ENCODE data around the gene TMPRSS3.

GRCh38 chr21:42395905-42396651 lies at the start of gene TMPRSS3:
- no peak for TF ChIP-seq CTCF (IDR thresholded peaks at IDR 0.05)
- TF ChIP-seq EZH2 (IDR thresholded peaks at IDR 0.05; ENCODE audit: borderline replicate concordance, insufficient read depth, low read depth, low read length, poor library complexity, severe bottlenecking): no peak

Measured in B cell (primary cell).